ENCODE data around the gene NCAPH2.

GRCh38 chr22:50483556-50483955 is 24.5 kb upstream of the NCAPH2 start:
- TF ChIP-seq POU6F1 (CRISPR knock-in tag; IDR thresholded peaks at IDR 0.05; ENCODE audit: borderline replicate concordance, low read depth) (no peak), ESRRG (CRISPR knock-in tag; IDR thresholded peaks at IDR 0.05) (no peak), ZNF70 (CRISPR knock-in tag; IDR thresholded peaks at IDR 0.05) (no peak), ZFP30 (CRISPR knock-in tag; IDR thresholded peaks at IDR 0.05) (no peak), CSRNP3 (CRISPR knock-in tag; IDR thresholded peaks at IDR 0.05) (no peak), ZFP3 (CRISPR knock-in tag; IDR thresholded peaks at IDR 0.05) (no peak), ARNTL (CRISPR knock-in tag; IDR thresholded peaks at IDR 0.05; ENCODE audit: borderline replicate concordance, low read depth) (no peak), ZNF8 (CRISPR knock-in tag; IDR thresholded peaks at IDR 0.05) (no peak), TOX (CRISPR knock-in tag; IDR thresholded peaks at IDR 0.05; ENCODE audit: borderline replicate concordance) (no peak), CSDC2 (CRISPR knock-in tag; IDR thresholded peaks at IDR 0.05) (no peak), BACH2 (CRISPR knock-in tag; IDR thresholded peaks at IDR 0.05; ENCODE audit: borderline replicate concordance) (no peak)
- TF ChIP-seq, protein P1, sequence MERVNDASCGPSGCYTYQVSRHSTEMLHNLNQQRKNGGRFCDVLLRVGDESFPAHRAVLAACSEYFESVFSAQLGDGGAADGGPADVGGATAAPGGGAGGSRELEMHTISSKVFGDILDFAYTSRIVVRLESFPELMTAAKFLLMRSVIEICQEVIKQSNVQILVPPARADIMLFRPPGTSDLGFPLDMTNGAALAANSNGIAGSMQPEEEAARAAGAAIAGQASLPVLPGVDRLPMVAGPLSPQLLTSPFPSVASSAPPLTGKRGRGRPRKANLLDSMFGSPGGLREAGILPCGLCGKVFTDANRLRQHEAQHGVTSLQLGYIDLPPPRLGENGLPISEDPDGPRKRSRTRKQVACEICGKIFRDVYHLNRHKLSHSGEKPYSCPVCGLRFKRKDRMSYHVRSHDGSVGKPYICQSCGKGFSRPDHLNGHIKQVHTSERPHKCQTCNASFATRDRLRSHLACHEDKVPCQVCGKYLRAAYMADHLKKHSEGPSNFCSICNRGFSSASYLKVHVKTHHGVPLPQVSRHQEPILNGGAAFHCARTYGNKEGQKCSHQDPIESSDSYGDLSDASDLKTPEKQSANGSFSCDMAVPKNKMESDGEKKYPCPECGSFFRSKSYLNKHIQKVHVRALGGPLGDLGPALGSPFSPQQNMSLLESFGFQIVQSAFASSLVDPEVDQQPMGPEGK (CRISPR knock-in tag; IDR thresholded peaks at IDR 0.05; ENCODE audit: borderline replicate concordance) = no peak
- TF ChIP-seq, protein P2, sequence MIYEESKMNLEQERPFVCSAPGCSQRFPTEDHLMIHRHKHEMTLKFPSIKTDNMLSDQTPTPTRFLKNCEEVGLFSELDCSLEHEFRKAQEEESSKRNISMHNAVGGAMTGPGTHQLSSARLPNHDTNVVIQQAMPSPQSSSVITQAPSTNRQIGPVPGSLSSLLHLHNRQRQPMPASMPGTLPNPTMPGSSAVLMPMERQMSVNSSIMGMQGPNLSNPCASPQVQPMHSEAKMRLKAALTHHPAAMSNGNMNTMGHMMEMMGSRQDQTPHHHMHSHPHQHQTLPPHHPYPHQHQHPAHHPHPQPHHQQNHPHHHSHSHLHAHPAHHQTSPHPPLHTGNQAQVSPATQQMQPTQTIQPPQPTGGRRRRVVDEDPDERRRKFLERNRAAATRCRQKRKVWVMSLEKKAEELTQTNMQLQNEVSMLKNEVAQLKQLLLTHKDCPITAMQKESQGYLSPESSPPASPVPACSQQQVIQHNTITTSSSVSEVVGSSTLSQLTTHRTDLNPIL (CRISPR knock-in tag; IDR thresholded peaks at IDR 0.05; ENCODE audit: low read depth) = no peak

Measured in SK-N-SH treated with all-trans-retinoic acid at 6 μM for 48 hours (cell line).